Panc1 (cell line): ENCODE results near the gene FARS2. TPM values are rescaled to one million over a fixed set of nuclear protein-coding genes. Genes with fewer than 3 reads are reported as not detected.

ENCODE experiments used
- ATAC-seq: fragments of 200-7000 bp; cut with Tn5 transposase; 2 replicates; pipeline ENCODE4 v1.9.1; 2020; ENCODE audit warnings: mild to moderate bottlenecking, moderate library complexity
- BruUV-seq: library from RNA; stranded (reverse); fragments of 400-500 nt; replicated peaks from 2 replicates; lab custom pipeline; 2021; lab: Mats Ljungman, UMichigan
- CTCF ChIA-PET: fragments of 300-600 bp; sonication (Branson Sonifier 250); formaldehyde crosslinking; loops from one replicate; lab custom pipeline; 2022; ENCODE audit warnings: antibody characterized with exemption; lab: Charles Lee
- POLR2A ChIA-PET: fragments of 300-600 bp; sonication (Branson Sonifier 250); formaldehyde crosslinking; loops from one replicate; lab custom pipeline; 2022; ENCODE audit warnings: antibody characterized with exemption; lab: Charles Lee
- DNase-seq: peaks from one replicate; pipeline ENCODE4 v3.0.0-alpha.2; 2010; ENCODE audit warnings: low read depth, low spot score
- H3K27ac ChIP-seq: 2 replicates; pipeline ENCODE4 v1.5.1; 2011; ENCODE audit warnings: mild to moderate bottlenecking, low read length, inconsistent platforms
- H3K27me3 ChIP-seq: fragments of 200-500 bp; sonication (Bioruptor generic); 2 replicates; pipeline ENCODE4 v1.6.0; 2014; ENCODE audit warnings: low read length, inconsistent platforms; ENCODE audit not compliant: control insufficient read depth, insufficient read depth
- H3K36me3 ChIP-seq: fragments of 200-500 bp; sonication (Bioruptor generic); 2 replicates; pipeline ENCODE4 v1.5.1; 2014; ENCODE audit warnings: inconsistent platforms, mild to moderate bottlenecking, low read length, moderate library complexity; ENCODE audit not compliant: control insufficient read depth, insufficient read depth
- H3K4me1 ChIP-seq: 2 replicates; pipeline ENCODE4 v1.5.1; 2011; ENCODE audit warnings: inconsistent platforms, mild to moderate bottlenecking, low read length, moderate library complexity; ENCODE audit not compliant: control insufficient read depth, insufficient read depth
- H3K4me3 ChIP-seq, 2 experiments: 2 replicates each; pipeline ENCODE4 v1.5.1; 2011 to 2012; ENCODE audit warnings: low read depth in 2 of 2, low read length in 2 of 2, mild to moderate bottlenecking in 2 of 2, inconsistent platforms in 1 of 2, moderate library complexity in 1 of 2
- H3K9me3 ChIP-seq: fragments of 200-500 bp; sonication (Bioruptor generic); 2 replicates; pipeline ENCODE4 v1.5.1; 2014; ENCODE audit warnings: low read depth, mild to moderate bottlenecking, inconsistent platforms, low read length, moderate library complexity; ENCODE audit not compliant: control insufficient read depth, insufficient read depth
- CTCF ChIP-seq: fragments of 450-650 bp; IDR thresholded peaks from 2 replicates; pipeline ENCODE4 v1.5.1; 2017; ENCODE audit warnings: mild to moderate bottlenecking
- POLR2AphosphoS5 ChIP-seq: IDR thresholded peaks from 2 replicates; pipeline ENCODE4 v1.6.1; 2012; ENCODE audit warnings: mild to moderate bottlenecking, low read depth, low read length, moderate library complexity
- REST ChIP-seq, 2 experiments: IDR thresholded peaks; 2 replicates each; pipeline ENCODE4 v1.6.1; 2011 to 2012; ENCODE audit warnings: low read depth in 2 of 2, control low read depth in 1 of 2, low read length in 1 of 2, mild to moderate bottlenecking in 1 of 2, moderate library complexity in 1 of 2; ENCODE audit not compliant: insufficient read depth in 1 of 2
- SIN3A ChIP-seq: IDR thresholded peaks from 2 replicates; pipeline ENCODE4 v1.6.1; 2012; ENCODE audit warnings: low read depth, mild to moderate bottlenecking, low read length, moderate library complexity, borderline replicate concordance; ENCODE audit not compliant: insufficient read depth
- TCF7L2 ChIP-seq: IDR thresholded peaks from 2 replicates; pipeline ENCODE4 v1.6.1; 2011; ENCODE audit warnings: mild to moderate bottlenecking, low read depth, low read length, inconsistent platforms
- in situ Hi-C: cut with HindIII; loops from 2 replicates; pipeline ENCODE4 v1.10.0; 2016; ENCODE audit warnings: low sequenced_read_pairs, low pct_unique_long_range_greater_than_20kb
- intact Hi-C: fragments of 100-400 bp; cut with micrococcal nuclease; formaldehyde crosslinking; loops from one replicate; pipeline ENCODE4 v1.10.0; 2022; ENCODE audit not compliant: unreplicated experiment
- total RNA-seq: library from RNA; stranded (reverse); gene quantifications from one replicate; pipeline ENCODE4 v1.2.1, GENCODE V29; 2021; ENCODE audit not compliant: unreplicated experiment

Gene FARS2
- total RNA-seq, 1 experiment from 2014 or later = 12.8 TPM

- H3K36me3 ChIP-seq = no peaks in the 10 kb centered on the region
- no TSS peak for BruUV-seq
- no peak for ATAC-seq
- intact Hi-C loops (no loop called here), in situ Hi-C loops (no loop called here)
- H3K4me1 ChIP-seq = no peaks in the 10 kb centered on the region
- ChIA-PET CTCF (no interaction called here), POLR2A (no interaction called here)
- H3K27me3 ChIP-seq = no peaks in the 10 kb centered on the region
- no peaks in the 10 kb centered on the region for H3K9me3 ChIP-seq
- DNase-seq = no peak
- no peak overlapping the region for H3K27ac ChIP-seq
- no peak for TF ChIP-seq SIN3A
- TF ChIP-seq TCF7L2 = no peak
- no peak for TF ChIP-seq POLR2AphosphoS5
- no peak for TF ChIP-seq CTCF
- TF ChIP-seq REST (IDR thresholded peaks at IDR 0.05; ENCODE audit: insufficient read depth in 1 of 2, low read depth in 2 of 2, low read length in 1 of 2) = no peak
- no peak overlapping the region for H3K4me3 ChIP-seq
These were observed 32.0 kb upstream of the FARS2 start for GRCh38 chr6:5229356-5229755.

GRCh38 chr6:5230081-5230480 is 31.2 kb upstream of the FARS2 start:
- no peak for ATAC-seq
- TSS peak; percentile 6 for BruUV-seq
- intact Hi-C loops = no loop called here
- H3K9me3 ChIP-seq = no peaks in the 10 kb centered on the region
- H3K27ac ChIP-seq = no peak overlapping the region
- H3K4me3 ChIP-seq = no peak overlapping the region
- ChIA-PET POLR2A (no interaction called here), CTCF (no interaction called here)
- TF ChIP-seq TCF7L2 (no peak), SIN3A (no peak), REST (IDR thresholded peaks at IDR 0.05; ENCODE audit: insufficient read depth in 1 of 2, low read depth in 2 of 2, low read length in 1 of 2) (no peak), CTCF (no peak), POLR2AphosphoS5 (no peak)
- H3K4me1 ChIP-seq = no peaks in the 10 kb centered on the region
- H3K36me3 ChIP-seq = no peaks in the 10 kb centered on the region
- in situ Hi-C loops = no loop called here
- no peaks in the 10 kb centered on the region for H3K27me3 ChIP-seq
- no peak for DNase-seq
